K562 (cell line): ENCODE data around the gene CCNL2. TPM values are rescaled to one million over a fixed set of nuclear protein-coding genes. Genes with fewer than 3 reads are reported as not detected.

Experiments used
- ATAC-seq: fragments of 200-7000 bp; cut with Tn5 transposase; 3 replicates; pipeline ENCODE4 v1.9.1; 2020; ENCODE audit warnings: moderate library complexity
- BruUV-seq: library from RNA; stranded (reverse); fragments of 400-500 nt; replicated peaks from 2 replicates; lab custom pipeline; 2021; lab: Mats Ljungman, UMichigan
- CTCF ChIA-PET: fragments of 300-600 bp; formaldehyde crosslinking; extraction: SDS; loops from one replicate; lab custom pipeline; 2021; ENCODE audit warnings: low intra/inter-chr PET ratio; lab: Yijun Ruan, JAX
- POLR2A ChIA-PET: fragments of 300-600, 350-650 bp; sonication (Branson Sonifier 250); formaldehyde crosslinking; extraction: SDS; loops from one replicate; lab custom pipeline; 2021; ENCODE audit warnings: antibody characterized with exemption, inconsistent platforms; lab: Yijun Ruan, JAX
- DNase-seq, 4 experiments: peaks; one replicate each; pipeline versions ENCODE4 v3.0.0 to v3.0.0-alpha.2; 2011 to 2018; ENCODE audit warnings: low spot score in 3 of 4, mixed read lengths in 3 of 4; ENCODE audit errors: extremely low read depth in 1 of 4
- FAIRE-seq: peaks from 2 replicates; lab custom pipeline; 2011; peaks lifted over from hg19 to GRCh38; lab: Jason Lieb, UNC
- H2AFZ ChIP-seq: 2 replicates; pipeline ENCODE4 v1.6.0; 2011; ENCODE audit warnings: low read depth, low read length, control low read depth, inconsistent platforms
- H3K27ac ChIP-seq: fragments of 200-600 bp; 3 replicates; pipeline ENCODE4 v1.8.0; 2011; ENCODE audit warnings: low read depth, mild to moderate bottlenecking, control low read depth, inconsistent platforms, low read length, moderate library complexity, mixed read lengths; ENCODE audit errors: extremely low read depth
- H3K27me3 ChIP-seq, 2 experiments: fragments of 300-600 bp in 1 of 2; 2 replicates in 1 of 2; 3 replicates in 1 of 2; pipeline versions ENCODE4 v1.6.0 to v1.8.0; 2011; ENCODE audit warnings: inconsistent platforms in 2 of 2, low read length in 2 of 2, mild to moderate bottlenecking in 1 of 2, mixed read lengths in 1 of 2, moderate library complexity in 1 of 2; ENCODE audit not compliant: control insufficient read depth in 2 of 2, insufficient read depth in 2 of 2
- H3K36me3 ChIP-seq: fragments of 300-600 bp; 3 replicates; pipeline ENCODE4 v1.8.0; 2011; ENCODE audit warnings: mild to moderate bottlenecking, low read length, inconsistent platforms; ENCODE audit not compliant: control insufficient read depth, insufficient read depth
- H3K4me1 ChIP-seq, 2 experiments: fragments of 200-600 bp in 1 of 2; replicated peaks in 1 of 2; 2 replicates in 1 of 2; 3 replicates in 1 of 2; pipeline versions ENCODE4 v1.5.1 to v1.8.0; 2011; ENCODE audit warnings: inconsistent platforms in 2 of 2, low read length in 2 of 2, mild to moderate bottlenecking in 1 of 2, mixed read lengths in 1 of 2, moderate library complexity in 1 of 2; ENCODE audit not compliant: control insufficient read depth in 2 of 2, insufficient read depth in 2 of 2
- H3K4me2 ChIP-seq: 2 replicates; pipeline ENCODE4 v1.6.1; 2011; ENCODE audit warnings: low read length, control low read depth, inconsistent platforms, mixed read lengths; ENCODE audit not compliant: insufficient read depth
- H3K4me3 ChIP-seq: fragments of 200-600 bp; sonication (generic), shearing (Covaris generic); 2 replicates; pipeline ENCODE4 v1.5.1; 2016; ENCODE audit warnings: control low read depth, inconsistent platforms
- H3K79me2 ChIP-seq: fragments of 200-600 bp; 3 replicates; pipeline ENCODE4 v1.8.0; 2011; ENCODE audit warnings: low read length, inconsistent platforms; ENCODE audit not compliant: control insufficient read depth, insufficient read depth
- H3K9ac ChIP-seq, 2 experiments: 2 replicates each; pipeline versions ENCODE4 v1.6.0 to v1.6.1; 2011; ENCODE audit warnings: low read depth in 2 of 2, low read length in 2 of 2, control low read depth in 1 of 2, inconsistent platforms in 1 of 2, mild to moderate bottlenecking in 1 of 2, mixed read lengths in 1 of 2; ENCODE audit not compliant: insufficient read depth in 1 of 2
- H3K9me1 ChIP-seq: one replicate; pipeline ENCODE4 v1.6.0; 2011; ENCODE audit warnings: inconsistent platforms, mild to moderate bottlenecking, low read length, moderate library complexity; ENCODE audit not compliant: control insufficient read depth, insufficient read depth
- H3K9me3 ChIP-seq: replicated peaks from 2 replicates; pipeline ENCODE4 v1.5.1; 2011; ENCODE audit warnings: low read depth, low read length, inconsistent platforms; ENCODE audit not compliant: control insufficient read depth, insufficient read depth
- H4K20me1 ChIP-seq: replicated peaks from 2 replicates; pipeline ENCODE4 v1.6.1; 2011; ENCODE audit warnings: low read length, inconsistent platforms, mixed read lengths; ENCODE audit not compliant: control insufficient read depth, insufficient read depth
- CREB5 ChIP-seq: fragments of 250-450 bp; sonication (Bioruptor Pico); IDR thresholded peaks from 2 replicates; pipeline ENCODE4 v1.5.0; 2020; ENCODE audit warnings: mild to moderate bottlenecking
- MTA1 ChIP-seq: fragments of 450-650 bp; IDR thresholded peaks from 2 replicates; pipeline ENCODE4 v1.6.1; 2017; ENCODE audit warnings: borderline replicate concordance
- PHB2 ChIP-seq: fragments of 450-650 bp; IDR thresholded peaks from 2 replicates; pipeline ENCODE4 v1.6.1; 2017; ENCODE audit warnings: low read depth
- POLR2G ChIP-seq: fragments of 200-400 bp; formaldehyde crosslinking; IDR thresholded peaks from 2 replicates; pipeline ENCODE4 v1.6.1; 2017; ENCODE audit warnings: low read depth, mild to moderate bottlenecking, antibody characterized with exemption, low read length, moderate library complexity
- PRMT5 ChIP-seq: sonication (generic); formaldehyde crosslinking; IDR thresholded peaks from 2 replicates; pipeline ENCODE4 v1.5.0; 2020; ENCODE audit warnings: missing genetic modification reagents
- SRSF9 ChIP-seq: fragments of 200-400 bp; formaldehyde crosslinking; IDR thresholded peaks from 2 replicates; pipeline ENCODE4 v1.6.1; 2017; ENCODE audit warnings: low read depth, low read length, borderline replicate concordance
- ZNF212 ChIP-seq: fragments of 450-650 bp; formaldehyde crosslinking; IDR thresholded peaks from 2 replicates; pipeline ENCODE4 v1.4.0; 2020; ENCODE audit warnings: mild to moderate bottlenecking
- WGBS: fragments of 100-300 bp; shearing (Covaris generic); methylation state at CpG from one replicate; pipeline ENCODE4 v1.1.6; 2016; ENCODE audit warnings: low coverage, mixed read lengths; ENCODE audit not compliant: insufficient coverage; ENCODE audit errors: missing lambda C conversion rate; 5-methylcytosine and 5-hydroxymethylcytosine counted together
- in situ Hi-C: fragments of 300-500 bp; cut with MboI; formaldehyde crosslinking; loops from 4 replicates; pipeline ENCODE4 v1.15.0; 2018; ENCODE audit warnings: inconsistent platforms, mixed read lengths
- intact Hi-C: fragments of 100-400 bp; cut with micrococcal nuclease; formaldehyde crosslinking; loops from 2 replicates; pipeline ENCODE4 v1.14.2; 2022
- polyA plus RNA-seq, 8 experiments: library from polyadenylated mRNA; depleted of rRNA in 4 of 8; stranded (reverse) in 5 of 8; unstranded in 3 of 8; fragments of >200 nt; fragmentation: Nextera tagmentation in 2 of 8; fragmentation: Illumina TruSeq in 1 of 8; extraction: Ambion mirVana in 2 of 8; extraction: Trizol in 1 of 8; gene quantifications; 2 replicates each; pipeline versions ENCODE4 v1.2.1 to v1.2.3, GENCODE V29; 2011 to 2014; ENCODE audit warnings: inconsistent platforms in 1 of 8, missing spikeins in 1 of 8
- total RNA-seq, 7 experiments: library from RNA; depleted of rRNA in 6 of 7; stranded (reverse); fragments of >200 nt in 6 of 7; fragmentation: Illumina TruSeq in 2 of 7; extraction: Trizol in 2 of 7; gene quantifications; 2 replicates each; pipeline versions ENCODE4 v1.2.1 to v1.2.3, GENCODE V29; 2011 to 2021; ENCODE audit warnings: low replicate concordance in 1 of 7

CCNL2 gene
- total and polyA plus RNA-seq, 9 of the 15 experiments (the other 6 are each of a cell fraction or from before 2014, with no cell fraction given) = 2.8 to 287 (median 94.5) TPM

- in situ Hi-C loops = no loop called here
- no peak overlapping the region for H3K4me3 ChIP-seq
- CTCF ChIA-PET = no interaction called here
- no peaks in the 10 kb centered on the region for H3K9me3 ChIP-seq
- no peak overlapping the region for H3K27ac ChIP-seq
- no peak for ATAC-seq
- no peaks in the 10 kb centered on the region for H3K9me1 ChIP-seq
- peaks cover 3 to 43% of the 10 kb centered on the region in 2 experiments; a peak in 4 of 5 replicates for H3K4me1 ChIP-seq
- FAIRE-seq = no peak
- peak overlapping the region; percentile 2; the same call in 1 of the 2 replicates for H2AFZ ChIP-seq
- POLR2A ChIA-PET = interaction anchor here (1.9 kb wide), 1 partner anchor 9 kb away, joined by 5 read pairs; no protein-coding TSS in a partner anchor
- no TSS peak for BruUV-seq
- no peak for DNase-seq
- 64% methylated on average over 4 of the region's 7 CpGs for WGBS
- no peak overlapping the region for H3K4me2 ChIP-seq
- H3K9ac ChIP-seq = no peak overlapping the region
- TF ChIP-seq MTA1 (no peak), PRMT5 (no peak), PHB2 (no peak), CREB5 (CRISPR knock-in tag) (no peak), POLR2G (no peak), ZNF212 (no peak), SRSF9 (no peak)
- intact Hi-C loops = no loop called here
- H3K79me2 ChIP-seq = no peaks in the 10 kb centered on the region
- no peaks in the 10 kb centered on the region for H4K20me1 ChIP-seq
- no peaks in the 10 kb centered on the region for H3K36me3 ChIP-seq
- no peaks in the 10 kb centered on the region for H3K27me3 ChIP-seq
Observed at GRCh38 chr1:1421907-1422464, 22.9 kb upstream of the CCNL2 start.
